MM.1S (cell line): ENCODE results near the gene FBXL12.

Experiments
- CTCF ChIP-seq: fragments of 300-600 bp; sonication (generic); IDR thresholded peaks from 2 replicates; pipeline ENCODE4 v1.5.1; 2016; ENCODE audit warnings: antibody characterized with exemption, low read length, mixed read lengths
- EZH2phosphoT487 ChIP-seq: fragments of 300-600 bp; sonication (generic); IDR thresholded peaks from 2 replicates; pipeline ENCODE4 v1.6.1; 2018; ENCODE audit warnings: antibody characterized with exemption, low read length

GRCh38 chr19:9862938-9863337 lies 44.1 kb upstream of the FBXL12 start:
- TF ChIP-seq CTCF (no peak), EZH2phosphoT487 (no peak)
